Stimulated activated memory B cell treated with anti-CD40 and anti-IgM and Interleukin-4, amounts not matched to agents 10 μg/mL and 1 μg/mL and 100 μg/mL, for 72 hours (primary cell): Measurements from ENCODE around the gene RER1.
"Not testable (repeated sequence)": the region's sequence is repeated elsewhere in the genome, so short reads cannot be mapped to it uniquely, and the experiment has no call there.

ENCODE experiments used
- ATAC-seq: fragments of 150-1000 bp; cut with Tn5 transposase; 2 replicates; pipeline ENCODE4 v1.10.0; 2021
- H3K27ac Mint-ChIP-seq: one replicate; pipeline ENCODE4 v1.8.0; 2022; ENCODE audit warnings: mild to moderate bottlenecking, mixed read lengths
- H3K27me3 Mint-ChIP-seq: one replicate; pipeline ENCODE4 v1.8.0; 2022; ENCODE audit warnings: mixed read lengths
- H3K36me3 Mint-ChIP-seq: one replicate; pipeline ENCODE4 v1.8.0; 2022; ENCODE audit warnings: mixed read lengths
- H3K4me1 Mint-ChIP-seq: one replicate; pipeline ENCODE4 v1.8.0; 2022; ENCODE audit warnings: mixed read lengths
- H3K4me3 Mint-ChIP-seq: one replicate; pipeline ENCODE4 v1.8.0; 2022; ENCODE audit warnings: mild to moderate bottlenecking, moderate library complexity, mixed read lengths
- H3K9me3 Mint-ChIP-seq: one replicate; pipeline ENCODE4 v1.8.0; 2022; ENCODE audit warnings: mixed read lengths

Gene RER1

GRCh38 chr1:2429780-2430591 is 38.3 kb downstream of the RER1 start:
- no peak overlapping the region for H3K27ac Mint-ChIP-seq
- H3K9me3 Mint-ChIP-seq, result peaks cover 5% of the 10 kb centered on the region
- peaks cover 27% of the 10 kb centered on the region for H3K27me3 Mint-ChIP-seq
- ATAC-seq, result no peak
- no peaks in the 10 kb centered on the region for H3K36me3 Mint-ChIP-seq
- H3K4me3 Mint-ChIP-seq, result no peak overlapping the region
- H3K4me1 Mint-ChIP-seq, result no peaks in the 10 kb centered on the region

DNA sequence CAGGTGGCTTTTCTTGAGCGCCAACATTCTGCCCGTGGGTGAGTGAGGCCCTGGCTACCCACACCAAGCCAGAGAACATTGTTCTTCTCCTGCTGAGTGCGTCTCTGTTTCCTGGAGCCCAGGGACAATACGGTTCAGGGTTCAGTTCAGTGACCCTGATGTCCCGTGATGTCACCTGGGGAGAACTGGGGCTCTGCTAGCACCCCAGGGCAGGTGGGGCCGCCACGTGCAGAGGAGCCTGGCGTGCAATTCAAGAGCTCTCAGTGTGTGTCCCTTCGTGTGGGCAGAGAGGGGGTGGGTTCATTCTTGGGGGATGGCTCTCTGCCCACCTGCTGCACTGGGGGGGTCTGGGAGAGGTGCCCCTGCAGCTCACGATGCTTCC is 38.9 kb downstream of the RER1 start:
- H3K27ac Mint-ChIP-seq, result no peak overlapping the region
- peaks cover 5% of the 10 kb centered on the region for H3K9me3 Mint-ChIP-seq
- ATAC-seq, result no peak
- no peaks in the 10 kb centered on the region for H3K4me1 Mint-ChIP-seq
- no peak overlapping the region for H3K4me3 Mint-ChIP-seq
- no peaks in the 10 kb centered on the region for H3K36me3 Mint-ChIP-seq
- peaks cover 33% of the 10 kb centered on the region for H3K27me3 Mint-ChIP-seq

DNA sequence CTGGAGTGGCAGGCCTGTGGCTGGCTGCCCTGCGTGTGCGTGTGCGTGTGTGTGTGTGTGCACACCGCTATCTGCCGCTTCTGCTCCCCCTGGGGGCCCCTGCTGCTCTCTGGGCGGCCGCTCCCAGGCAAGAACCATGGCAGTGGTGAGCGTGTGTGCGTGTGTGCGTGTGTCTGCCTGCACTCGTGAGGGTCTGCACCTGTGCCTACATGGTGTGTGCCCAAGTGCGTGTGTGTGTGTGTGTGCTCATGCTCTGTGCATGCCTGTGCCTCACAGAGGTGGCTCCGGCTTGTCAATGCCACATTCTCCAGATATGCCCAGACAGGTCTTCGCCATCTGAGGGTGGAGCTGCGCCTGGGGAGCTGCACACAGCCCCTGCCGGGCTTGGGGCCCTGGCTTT is 39.5 kb downstream of the RER1 start:
- Mint-ChIP-seq H3K27me3 (peaks cover 33% of the 10 kb centered on the region), H3K36me3 (no peaks in the 10 kb centered on the region), H3K4me3 (no peak overlapping the region), H3K4me1 (no peaks in the 10 kb centered on the region), H3K9me3 (peaks cover 5% of the 10 kb centered on the region), H3K27ac (no peak overlapping the region)
- no peak for ATAC-seq

DNA sequence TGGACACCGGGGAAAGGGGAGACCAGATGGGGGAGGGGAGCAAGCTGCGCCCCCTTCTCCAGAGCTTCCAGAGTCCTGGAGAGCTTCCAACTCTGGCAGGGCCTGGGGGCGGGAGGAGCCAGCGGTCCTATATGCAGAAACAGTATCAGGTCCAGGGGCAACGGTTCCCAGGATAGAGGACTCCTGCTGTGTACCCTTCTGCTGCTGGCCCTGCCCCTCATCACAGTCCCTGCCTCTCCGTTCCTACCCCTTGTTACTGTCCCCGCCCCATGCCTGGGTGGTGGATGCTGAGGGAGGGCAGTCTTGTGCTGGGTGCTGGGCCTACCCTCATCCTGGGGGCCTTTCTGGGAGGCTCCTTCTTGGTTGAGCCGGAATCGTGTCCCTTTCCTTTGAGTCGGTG is 39.9 kb downstream of the RER1 start:
- ATAC-seq, result no peak
- peaks cover 33% of the 10 kb centered on the region for H3K27me3 Mint-ChIP-seq

GRCh38 chr1:2432441-2432844 is 40.8 kb downstream of the RER1 start:
- H3K36me3 Mint-ChIP-seq, result no peaks in the 10 kb centered on the region
- H3K4me1 Mint-ChIP-seq, result no peaks in the 10 kb centered on the region
- H3K27ac Mint-ChIP-seq, result no peak overlapping the region
- no peak overlapping the region for H3K4me3 Mint-ChIP-seq
- peaks cover 38% of the 10 kb centered on the region for H3K27me3 Mint-ChIP-seq
- no peak for ATAC-seq
- H3K9me3 Mint-ChIP-seq, result peaks cover 5% of the 10 kb centered on the region

More for the DNA sequence above, 39.9 kb downstream of the RER1 start:
- peaks cover 5% of the 10 kb centered on the region for H3K9me3 Mint-ChIP-seq
- H3K4me1 Mint-ChIP-seq, result no peaks in the 10 kb centered on the region
- H3K4me3 Mint-ChIP-seq, result no peak overlapping the region
- H3K36me3 Mint-ChIP-seq, result no peaks in the 10 kb centered on the region
- H3K27ac Mint-ChIP-seq, result no peak overlapping the region

DNA sequence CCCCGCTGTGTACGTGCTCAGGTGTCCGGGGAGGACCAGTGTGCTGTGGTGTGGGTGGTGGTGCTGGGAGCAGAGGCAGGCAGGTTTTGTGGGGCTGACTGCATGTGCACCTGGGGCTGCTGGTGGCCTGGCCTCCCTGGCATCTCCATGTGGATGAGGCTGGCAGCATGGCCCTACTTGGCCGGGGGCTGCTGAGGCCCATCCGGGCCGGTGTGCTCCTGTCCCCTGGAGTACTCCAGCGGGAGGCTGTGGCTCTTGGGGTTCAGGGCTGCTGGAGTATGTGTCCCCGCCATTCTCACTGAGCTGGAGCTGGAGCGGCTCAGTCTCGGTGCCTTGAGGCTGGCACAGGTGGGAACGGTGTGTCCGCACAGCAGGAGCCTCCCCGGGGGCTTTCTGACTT is 41.6 kb downstream of the RER1 start:
- H3K4me1 Mint-ChIP-seq, result no peaks in the 10 kb centered on the region
- no peak for ATAC-seq
- peaks cover 5% of the 10 kb centered on the region for H3K9me3 Mint-ChIP-seq

GRCh38 chr1:2433936-2434655 is 42.5 kb downstream of the RER1 start:
- Mint-ChIP-seq H3K27me3 (peaks cover 49% of the 10 kb centered on the region), H3K4me1 (no peaks in the 10 kb centered on the region), H3K27ac (no peak overlapping the region)

More for the DNA sequence above, 41.6 kb downstream of the RER1 start:
- H3K36me3 Mint-ChIP-seq, result no peaks in the 10 kb centered on the region
- no peak overlapping the region for H3K27ac Mint-ChIP-seq
- H3K27me3 Mint-ChIP-seq, result peaks cover 46% of the 10 kb centered on the region
- H3K4me3 Mint-ChIP-seq, result no peak overlapping the region

GRCh38 chr1:2435091-2435490 is 43.5 kb downstream of the RER1 start:
- H3K27me3 Mint-ChIP-seq, result peaks cover 39% of the 10 kb centered on the region
- H3K36me3 Mint-ChIP-seq, result no peaks in the 10 kb centered on the region
- no peaks in the 10 kb centered on the region for H3K4me1 Mint-ChIP-seq
- no peak overlapping the region for H3K27ac Mint-ChIP-seq
- ATAC-seq, result no peak
- H3K4me3 Mint-ChIP-seq, result no peak overlapping the region
- no peaks in the 10 kb centered on the region for H3K9me3 Mint-ChIP-seq

More at GRCh38 chr1:2433936-2434655, 42.5 kb downstream of the RER1 start:
- Mint-ChIP-seq H3K9me3 (peaks cover 5% of the 10 kb centered on the region), H3K4me3 (no peak overlapping the region), H3K36me3 (no peaks in the 10 kb centered on the region)
- ATAC-seq, result no peak

DNA sequence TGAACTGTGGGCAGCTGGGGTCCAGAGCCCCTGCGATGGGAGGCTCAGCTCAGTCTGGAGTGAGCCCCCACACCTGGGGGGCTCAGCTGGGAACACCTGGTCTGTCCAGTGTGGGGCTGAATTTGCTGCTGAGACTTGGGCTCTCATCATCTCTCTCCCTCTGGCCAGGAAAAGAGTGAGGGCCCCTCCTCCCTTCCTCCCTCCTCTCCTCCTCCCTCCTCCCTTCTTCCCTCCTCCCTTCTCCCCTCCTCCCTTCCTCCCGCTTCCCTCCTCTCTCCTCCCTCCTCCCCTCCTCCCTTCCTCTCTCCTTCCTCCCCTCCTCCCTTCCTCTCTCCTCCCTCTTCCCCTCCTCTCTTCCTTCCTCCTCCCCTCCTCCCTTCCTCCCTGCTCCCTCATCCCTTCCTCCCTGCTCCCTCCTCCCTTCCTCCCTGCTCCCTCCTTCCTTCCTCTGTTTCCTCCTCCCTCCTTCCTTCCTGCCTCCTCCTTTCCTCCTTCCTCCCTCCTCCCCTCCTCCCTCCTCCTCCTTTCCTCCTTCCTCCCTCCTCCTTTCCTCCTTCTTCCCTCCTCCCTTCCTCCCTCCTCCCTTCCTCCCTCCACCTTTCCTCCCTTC is 44.2 kb downstream of the RER1 start:
- Mint-ChIP-seq H3K9me3 (no peaks in the 10 kb centered on the region), H3K27ac (no peak overlapping the region), H3K36me3 (no peaks in the 10 kb centered on the region), H3K4me1 (no peaks in the 10 kb centered on the region), H3K4me3 (no peak overlapping the region), H3K27me3 (peaks cover 31% of the 10 kb centered on the region)
- ATAC-seq, result no peak

GRCh38 chr1:2436876-2437275 is 45.2 kb downstream of the RER1 start:
- no peaks in the 10 kb centered on the region for H3K36me3 Mint-ChIP-seq
- no peak overlapping the region for H3K27ac Mint-ChIP-seq
- no peaks in the 10 kb centered on the region for H3K4me1 Mint-ChIP-seq

GRCh38 chr1:2437617-2438016 is 46.0 kb downstream of the RER1 start:
- H3K27me3 Mint-ChIP-seq, result peaks cover 43% of the 10 kb centered on the region
- no peaks in the 10 kb centered on the region for H3K4me1 Mint-ChIP-seq
- H3K27ac Mint-ChIP-seq, result no peak overlapping the region
- H3K4me3 Mint-ChIP-seq, result no peak overlapping the region
- H3K36me3 Mint-ChIP-seq, result no peaks in the 10 kb centered on the region
- H3K9me3 Mint-ChIP-seq, result no peaks in the 10 kb centered on the region
- ATAC-seq, result no peak

More at GRCh38 chr1:2436876-2437275, 45.2 kb downstream of the RER1 start:
- ATAC-seq, result no peak
- no peaks in the 10 kb centered on the region for H3K9me3 Mint-ChIP-seq
- no peak overlapping the region for H3K4me3 Mint-ChIP-seq
- H3K27me3 Mint-ChIP-seq, result peaks cover 35% of the 10 kb centered on the region

- no peaks in the 10 kb centered on the region for H3K9me3 Mint-ChIP-seq
- H3K36me3 Mint-ChIP-seq, result no peaks in the 10 kb centered on the region
- H3K27me3 Mint-ChIP-seq, result peaks cover 47% of the 10 kb centered on the region
- no peak overlapping the region for H3K4me3 Mint-ChIP-seq
- ATAC-seq, result no peak
- no peak overlapping the region for H3K27ac Mint-ChIP-seq
- H3K4me1 Mint-ChIP-seq, result no peaks in the 10 kb centered on the region
Measured at GRCh38 chr1:2438038-2438437, 46.4 kb downstream of the RER1 start.

- no peak for ATAC-seq
- no peaks in the 10 kb centered on the region for H3K4me1 Mint-ChIP-seq
- no peak overlapping the region for H3K4me3 Mint-ChIP-seq
- H3K27me3 Mint-ChIP-seq, result peaks cover 47% of the 10 kb centered on the region
- no peak overlapping the region for H3K27ac Mint-ChIP-seq
- no peaks in the 10 kb centered on the region for H3K9me3 Mint-ChIP-seq
- H3K36me3 Mint-ChIP-seq, result no peaks in the 10 kb centered on the region
Measured at GRCh38 chr1:2438641-2439040, 47.0 kb downstream of the RER1 start.

DNA sequence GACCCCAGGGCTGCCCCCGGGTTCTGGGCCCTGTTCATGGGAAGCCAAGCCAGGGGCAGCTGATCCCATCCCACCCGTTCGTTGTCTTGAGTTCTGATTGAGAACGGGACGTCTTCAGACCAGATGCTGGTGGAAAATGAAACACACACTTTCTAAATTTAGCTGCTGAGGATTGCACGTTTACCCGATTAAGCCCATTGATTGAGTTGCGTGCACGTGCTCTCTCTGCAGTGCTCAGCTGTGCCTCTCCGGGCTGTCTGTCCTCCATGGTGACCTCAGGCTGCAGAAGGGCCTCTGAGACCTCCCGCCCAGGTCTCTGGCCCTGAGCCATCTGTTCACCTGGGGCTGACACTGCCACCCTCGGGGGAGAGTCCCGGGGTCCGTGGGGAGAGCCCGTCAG is 47.7 kb downstream of the RER1 start:
- H3K4me1 Mint-ChIP-seq, result no peaks in the 10 kb centered on the region
- ATAC-seq, result no peak
- no peaks in the 10 kb centered on the region for H3K36me3 Mint-ChIP-seq
- no peaks in the 10 kb centered on the region for H3K9me3 Mint-ChIP-seq
- H3K4me3 Mint-ChIP-seq, result no peak overlapping the region
- peaks cover 48% of the 10 kb centered on the region for H3K27me3 Mint-ChIP-seq
- H3K27ac Mint-ChIP-seq, result no peak overlapping the region

GRCh38 chr1:2440346-2440745 is 48.7 kb downstream of the RER1 start:
- not testable (repeated sequence) for H3K4me1 Mint-ChIP-seq, H3K9me3 Mint-ChIP-seq, H3K27ac Mint-ChIP-seq, H3K36me3 Mint-ChIP-seq, H3K4me3 Mint-ChIP-seq
- peaks cover 49% of the 10 kb centered on the region for H3K27me3 Mint-ChIP-seq
- peak; percentile 3 for ATAC-seq
